Esophagus (tissue), 2 donors: Measurements from ENCODE around the gene BCL11B. TPM values are rescaled to one million over a fixed set of nuclear protein-coding genes. Genes with fewer than 3 reads are reported as not detected.
"Not testable (repeated sequence)": the region's sequence is repeated elsewhere in the genome, so short reads cannot be mapped to it uniquely, and the experiment has no call there.

Experiments used
- H3K27ac ChIP-seq, 2 donors: one replicate each; pipeline ENCODE4 v1.5.1; 2013; ENCODE audit warnings: low read depth in 2 of 2, mild to moderate bottlenecking in 2 of 2, inconsistent platforms in 1 of 2, low read length in 1 of 2, moderate library complexity in 1 of 2
- H3K27me3 ChIP-seq, 2 donors: one replicate each; pipeline ENCODE4 v1.6.1; 2013; ENCODE audit warnings: low read length in 2 of 2, control low read depth in 1 of 2, mild to moderate bottlenecking in 1 of 2; ENCODE audit not compliant: insufficient read depth in 2 of 2, control insufficient read depth in 1 of 2
- H3K36me3 ChIP-seq, 2 donors: one replicate each; pipeline ENCODE4 v1.6.1; 2013; ENCODE audit warnings: low read length in 1 of 2; ENCODE audit not compliant: control insufficient read depth in 2 of 2, insufficient read depth in 2 of 2
- H3K4me1 ChIP-seq, 2 donors: one replicate each; pipeline ENCODE4 v1.6.1; 2013; ENCODE audit warnings: low read length in 1 of 2; ENCODE audit not compliant: control insufficient read depth in 2 of 2, insufficient read depth in 2 of 2
- H3K4me3 ChIP-seq, 2 donors: one replicate each; pipeline ENCODE4 v1.5.1; 2013; ENCODE audit warnings: low read length in 2 of 2, mild to moderate bottlenecking in 2 of 2, low read depth in 1 of 2, moderate library complexity in 1 of 2
- H3K9me3 ChIP-seq, 2 donors: one replicate each; pipeline ENCODE4 v1.6.1; 2013; ENCODE audit warnings: mild to moderate bottlenecking in 2 of 2, low read depth in 1 of 2, low read length in 1 of 2, moderate library complexity in 1 of 2; ENCODE audit not compliant: control insufficient read depth in 2 of 2, insufficient read depth in 1 of 2
- WGBS, 2 donors: extraction: QIAGEN DNeasy Blood & Tissue Kit; methylation state at CpG; one replicate each; pipeline ENCODE4 v1.1.7; 2013; 5-methylcytosine and 5-hydroxymethylcytosine counted together
- polyA plus RNA-seq, 2 donors: library from polyadenylated mRNA; stranded (reverse); fragments of 200-250 nt; gene quantifications; one replicate each; pipeline ENCODE4 v1.2.3, GENCODE V29; 2013
- donor health status: healthy with polysubstance abuse.
- donor health status: Bipolar disorder and iron deficiency.

The BCL11B gene
- polyA plus RNA-seq, 2 donors = 1.7 to 2.2 TPM

- H3K27ac ChIP-seq = no peak overlapping the region
- no peaks in the 10 kb centered on the region for H3K27me3 ChIP-seq
- no peak overlapping the region for H3K4me3 ChIP-seq
- H3K9me3 ChIP-seq = no peaks in the 10 kb centered on the region
- WGBS, 2 donors = 41 to 53% methylated on average over 18 to 19 of the region's 19 CpGs
- peaks cover 7 to 8% of the 10 kb centered on the region in 2 donors for H3K4me1 ChIP-seq
- peaks cover 0 to 2% of the 10 kb centered on the region in 2 donors for H3K36me3 ChIP-seq
Observed at GRCh38 chr14:99188731-99189191, 83.2 kb downstream of the BCL11B start.

- peaks cover 0 to 2% of the 10 kb centered on the region in 2 donors for H3K36me3 ChIP-seq
Observed at GRCh38 chr14:99187858-99188257, 84.1 kb downstream of the BCL11B start.

DNA sequence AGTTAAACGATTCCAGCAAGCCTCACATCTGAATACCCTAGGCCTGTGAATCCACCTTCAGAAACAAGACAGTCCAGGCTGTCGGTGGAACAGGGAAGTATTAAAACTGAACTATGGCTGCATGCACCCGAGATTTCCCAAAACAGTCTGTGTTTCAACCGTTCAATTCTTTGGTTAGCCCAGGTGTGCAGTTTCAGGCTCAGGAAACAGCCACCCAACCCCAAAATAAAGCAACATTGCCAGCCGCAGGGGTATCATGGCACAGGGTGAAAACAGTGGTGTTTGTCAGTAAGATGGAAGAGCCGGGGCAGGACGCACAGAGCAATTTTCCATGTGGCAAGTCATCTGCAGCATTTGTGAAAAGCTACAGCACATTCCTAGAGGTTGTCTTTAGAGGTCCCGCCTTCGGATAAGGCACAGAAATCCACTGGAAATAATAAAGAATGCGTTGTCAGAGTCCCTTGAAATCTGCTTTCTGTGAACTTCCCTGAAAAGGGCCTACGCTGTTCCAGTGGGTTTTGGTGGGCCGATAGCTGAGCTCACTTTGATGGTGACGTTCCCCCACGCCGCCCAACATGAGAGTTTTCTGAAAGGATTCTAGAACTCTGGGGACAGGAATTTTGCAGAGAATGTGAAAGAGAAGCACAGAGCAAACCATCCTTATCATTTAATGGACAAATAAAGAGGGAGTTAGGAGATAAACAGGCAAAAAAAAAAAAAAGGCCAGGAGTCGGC, 84.9 kb downstream of the BCL11B start:
- WGBS, 2 donors = 82 to 90% methylated on average over 16 of the region's 16 CpGs
- H3K4me1 ChIP-seq = peaks cover 7 to 8% of the 10 kb centered on the region in 2 donors

More at GRCh38 chr14:99187858-99188257, 84.1 kb downstream of the BCL11B start:
- Histone ChIP-seq H3K9me3 (no peaks in the 10 kb centered on the region), H3K27ac (no peak overlapping the region), H3K4me1 (peaks cover 7 to 8% of the 10 kb centered on the region in 2 donors), H3K27me3 (no peaks in the 10 kb centered on the region), H3K4me3 (no peak overlapping the region)
- 74 to 80% methylated on average over 8 of the region's 8 CpGs for WGBS, 2 donors

DNA sequence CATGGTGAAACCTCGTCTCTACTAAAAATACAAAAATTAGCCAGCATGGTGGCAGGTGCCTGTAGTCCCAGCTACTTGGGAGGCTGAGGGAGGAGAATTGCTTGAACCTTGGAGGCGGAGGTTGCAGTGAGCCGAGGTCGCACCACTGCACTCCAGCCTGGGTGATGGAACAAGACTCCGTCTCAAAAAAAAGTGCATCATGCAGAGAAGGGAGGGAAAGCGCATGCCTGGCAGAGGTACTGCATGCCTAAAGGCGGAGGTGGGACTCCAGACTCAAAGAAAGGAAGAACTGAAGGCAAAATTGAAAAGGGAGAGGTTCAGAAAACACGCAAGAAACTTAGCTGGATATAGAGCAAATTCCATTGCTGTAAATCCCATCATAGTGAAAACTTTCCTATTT, 85.7 kb downstream of the BCL11B start:
- not testable (repeated sequence) for H3K36me3 ChIP-seq, H3K4me1 ChIP-seq, H3K9me3 ChIP-seq, H3K4me3 ChIP-seq, H3K27me3 ChIP-seq, H3K27ac ChIP-seq
- 92 to 93% methylated on average over 8 of the region's 8 CpGs for WGBS, 2 donors

More for the DNA sequence above, 84.9 kb downstream of the BCL11B start:
- Histone ChIP-seq H3K4me3 (no peak overlapping the region), H3K27ac (no peak overlapping the region), H3K36me3 (peaks cover 0 to 2% of the 10 kb centered on the region in 2 donors), H3K9me3 (no peaks in the 10 kb centered on the region), H3K27me3 (no peaks in the 10 kb centered on the region)

DNA sequence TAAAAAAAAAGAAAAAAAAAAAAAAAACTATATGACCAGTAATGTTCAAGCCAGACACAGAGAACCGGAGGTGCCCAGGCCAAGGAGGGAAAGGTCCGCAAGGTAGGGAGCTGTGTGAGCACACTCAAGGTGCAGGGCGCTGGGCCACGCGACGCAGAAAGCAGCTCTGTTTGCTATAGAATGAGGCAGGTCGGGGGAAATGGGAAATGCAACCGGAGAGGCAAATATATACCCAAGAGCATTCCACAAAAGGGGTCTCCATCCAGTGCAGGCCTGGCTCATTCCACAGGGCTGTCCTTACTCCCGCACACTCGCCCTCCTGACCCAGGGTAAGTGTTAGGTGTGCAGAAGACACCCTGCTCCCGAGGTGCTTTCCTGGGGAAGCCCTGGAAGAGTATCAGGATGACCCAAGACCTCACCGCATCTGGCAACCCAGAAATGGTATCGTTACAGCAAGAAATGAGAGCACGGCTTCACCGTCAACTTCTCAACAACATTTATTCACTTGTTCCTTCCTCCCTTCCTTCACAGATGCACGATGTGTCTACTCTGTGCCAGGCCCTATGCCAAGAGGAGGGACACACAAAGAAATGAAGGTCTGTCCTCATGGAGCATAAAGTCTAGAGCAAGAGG, 86.4 kb downstream of the BCL11B start:
- Histone ChIP-seq H3K27me3 (no peaks in the 10 kb centered on the region), H3K4me3 (no peak overlapping the region), H3K36me3 (peaks cover 0 to 2% of the 10 kb centered on the region in 2 donors), H3K4me1 (peaks cover 0 to 6% of the 10 kb centered on the region in 2 donors), H3K9me3 (no peaks in the 10 kb centered on the region), H3K27ac (no peak overlapping the region)
- 89 to 91% methylated on average over 16 of the region's 16 CpGs for WGBS, 2 donors

DNA sequence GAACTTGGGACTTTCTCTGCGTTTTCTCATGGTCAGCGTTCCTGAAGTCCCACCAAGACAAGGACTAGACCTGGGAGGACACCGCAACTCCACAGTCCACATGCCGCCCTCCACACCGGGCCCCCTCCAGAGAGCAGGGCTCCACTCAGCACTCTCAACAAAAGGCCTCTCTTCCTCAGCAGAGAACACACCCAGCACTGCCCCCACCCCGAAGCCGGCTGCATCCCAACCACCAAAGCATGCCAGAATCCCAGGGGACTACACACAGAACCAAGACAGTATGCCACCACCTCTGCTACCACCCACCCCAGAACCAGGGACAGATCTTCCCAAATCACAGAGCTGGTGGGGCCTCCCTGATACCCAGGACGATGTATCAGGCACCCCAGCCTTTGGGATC, 88.3 kb downstream of the BCL11B start:
- no peak overlapping the region for H3K27ac ChIP-seq
- H3K4me1 ChIP-seq = no peaks in the 10 kb centered on the region
- H3K27me3 ChIP-seq = no peaks in the 10 kb centered on the region
- H3K36me3 ChIP-seq = peaks cover 0 to 2% of the 10 kb centered on the region in 2 donors
- 89 to 91% methylated on average over 8 of the region's 8 CpGs for WGBS, 2 donors
- no peak overlapping the region for H3K4me3 ChIP-seq
- H3K9me3 ChIP-seq = no peaks in the 10 kb centered on the region

DNA sequence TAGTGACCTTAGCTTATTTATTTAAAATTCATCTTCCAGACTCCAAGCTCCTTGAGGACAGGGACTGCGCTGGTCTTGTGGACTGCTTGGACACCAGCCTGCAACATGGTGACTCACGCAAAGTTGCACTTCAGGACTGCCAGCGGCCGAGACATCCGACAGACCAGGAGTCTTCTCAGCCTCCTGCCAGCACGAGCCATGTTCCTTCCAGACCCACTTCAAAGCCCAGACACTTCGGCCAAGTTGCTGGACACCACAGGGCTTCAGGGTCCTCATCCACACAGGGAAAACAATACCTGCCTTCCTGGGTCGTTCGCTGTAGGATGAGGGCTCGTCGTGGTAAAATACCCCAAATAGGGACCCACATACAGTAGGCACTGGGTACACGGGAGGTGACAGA, 88.7 kb downstream of the BCL11B start:
- Histone ChIP-seq H3K27me3 (no peaks in the 10 kb centered on the region), H3K36me3 (peaks cover 0 to 2% of the 10 kb centered on the region in 2 donors), H3K4me3 (no peak overlapping the region), H3K27ac (no peak overlapping the region), H3K4me1 (peaks cover 0 to 1% of the 10 kb centered on the region in 2 donors), H3K9me3 (no peaks in the 10 kb centered on the region)
- WGBS, 2 donors = 91 to 95% methylated on average over 12 of the region's 12 CpGs

DNA sequence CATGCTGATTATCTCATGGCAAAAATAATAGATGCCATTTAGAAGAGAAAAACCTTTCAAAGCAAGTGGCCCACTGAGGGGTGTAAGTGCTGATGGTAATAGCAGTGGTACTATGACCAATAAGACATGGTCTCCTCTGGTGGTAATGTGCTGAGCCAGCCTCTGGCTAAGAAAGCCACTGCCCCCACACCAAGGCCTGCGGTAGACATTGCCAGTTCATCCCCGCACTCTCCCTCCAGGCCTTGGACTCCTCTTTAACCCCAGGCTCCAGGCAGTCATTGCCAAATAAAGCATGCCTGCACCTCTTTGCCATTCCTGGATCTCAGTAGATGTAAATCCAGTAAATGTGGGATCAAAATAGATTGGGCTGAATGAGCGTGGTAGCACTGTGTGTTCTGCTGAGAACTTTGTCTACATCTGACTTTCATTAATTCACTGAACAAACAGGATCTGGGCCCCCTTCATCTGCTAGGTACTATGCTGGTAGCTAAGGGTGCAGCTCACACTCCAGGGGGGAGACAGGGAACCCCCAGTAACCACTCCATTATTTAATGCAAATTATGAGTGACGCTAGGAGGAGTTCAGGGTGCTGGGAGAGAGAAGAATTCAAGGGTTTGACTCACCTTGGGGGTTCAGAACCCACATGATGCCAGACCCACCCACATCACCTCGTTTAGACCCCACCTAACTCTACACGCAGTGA, 89.3 kb downstream of the BCL11B start:
- Histone ChIP-seq H3K27ac (no peak overlapping the region), H3K27me3 (no peaks in the 10 kb centered on the region), H3K4me1 (peaks cover 0 to 2% of the 10 kb centered on the region in 2 donors), H3K36me3 (peaks cover 0 to 2% of the 10 kb centered on the region in 2 donors), H3K4me3 (no peak overlapping the region), H3K9me3 (no peaks in the 10 kb centered on the region)
- 78 to 84% methylated on average over 6 of the region's 6 CpGs for WGBS, 2 donors

DNA sequence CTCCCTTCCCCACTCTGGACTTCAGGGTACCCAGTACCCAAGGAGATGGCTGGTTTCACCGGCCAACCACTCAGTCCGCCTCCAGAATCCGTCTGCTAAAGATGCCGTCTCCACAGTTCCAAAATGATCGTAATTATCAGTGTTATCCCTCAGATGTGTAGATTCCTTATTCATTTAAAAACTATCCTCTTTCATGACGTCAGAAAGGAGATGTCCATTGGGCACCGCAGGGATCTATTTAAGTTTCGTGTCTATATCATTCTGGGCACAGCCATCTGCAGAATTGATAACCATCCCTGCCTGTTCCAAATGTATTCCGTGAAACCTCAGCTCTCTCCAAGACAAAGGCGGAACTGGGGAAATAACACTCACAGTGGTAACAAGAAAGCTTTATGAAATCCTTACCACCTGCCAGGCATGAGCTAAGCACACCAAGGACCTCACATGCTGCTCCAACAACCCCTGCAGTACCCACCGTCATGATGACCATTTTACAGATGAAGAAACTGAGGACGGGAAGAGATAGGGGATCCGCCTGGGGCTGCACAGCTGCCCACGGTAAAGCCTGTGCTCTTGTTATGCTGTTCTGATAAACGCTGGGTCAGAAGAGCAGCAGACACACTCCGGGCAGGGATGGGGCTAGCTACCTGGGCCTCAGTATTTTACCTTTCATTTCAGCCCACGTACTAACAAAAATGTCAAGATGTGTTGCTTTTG, 90.0 kb downstream of the BCL11B start:
- H3K27me3 ChIP-seq = no peaks in the 10 kb centered on the region
- H3K36me3 ChIP-seq = peaks cover 0 to 2% of the 10 kb centered on the region in 2 donors
- H3K9me3 ChIP-seq = no peaks in the 10 kb centered on the region
- H3K4me3 ChIP-seq = no peak overlapping the region
- WGBS, 2 donors = 83 to 89% methylated on average over 17 of the region's 17 CpGs
- no peak overlapping the region for H3K27ac ChIP-seq
- H3K4me1 ChIP-seq = peaks cover 0 to 2% of the 10 kb centered on the region in 2 donors
